ENCODE results near the gene NCOR1. TPM values are rescaled to one million over a fixed set of nuclear protein-coding genes. Genes with fewer than 3 reads are reported as not detected.

The NCOR1 gene
- total and polyA plus RNA-seq, 9 of the 15 experiments (the other 6 are each of a cell fraction or from before 2014, with no cell fraction given) = 20.2 to 66.5 (median 50.9) TPM

GRCh38 chr17:16243801-16244567, 28.6 kb upstream of the NCOR1 start (continued):
- TF ChIP-seq TCF3 (CRISPR knock-in tag; IDR thresholded peaks at IDR 0.05) (no peak), ZNF217 (CRISPR knock-in tag; IDR thresholded peaks at IDR 0.05) (no peak), NR2C1 (IDR thresholded peaks at IDR 0.05) (no peak), NR2C1 (tag; IDR thresholded peaks at IDR 0.05) (peak; percentile 77), KDM4B (IDR thresholded peaks at IDR 0.05; ENCODE audit: borderline replicate concordance in 2 of 2, low read depth in 1 of 2) (no peak), ARID2 (IDR thresholded peaks at IDR 0.05) (no peak), PYGO2 (tag; IDR thresholded peaks at IDR 0.05) (0 out of 2 replicates have a peak, but pooled peaks have one; percentile 55), CREB3 (tag; conservative IDR thresholded peaks at IDR 0.05; ENCODE audit: low read depth) (peak; percentile 89), GABPB1 (CRISPR knock-in tag; IDR thresholded peaks at IDR 0.05) (no peak), TCF7 (IDR thresholded peaks at IDR 0.05; ENCODE audit: borderline replicate concordance) (no peak), SRSF1 (IDR thresholded peaks at IDR 0.05; ENCODE audit: low read depth, low read length) (no peak), SMARCB1 (IDR thresholded peaks at IDR 0.05; ENCODE audit: insufficient read length, low read depth) (no peak), ZNF197 (CRISPR knock-in tag; IDR thresholded peaks at IDR 0.05; ENCODE audit: low read depth) (peak; percentile 51; the same call in 1 of the 2 replicates), SMARCA4 (IDR thresholded peaks at IDR 0.05) (0 out of 2 replicates have a peak, but pooled peaks have one; percentile 13), RBM25 (IDR thresholded peaks at IDR 0.05; ENCODE audit: low read depth, low read length, severe bottlenecking) (no peak), SMARCE1 (IDR thresholded peaks at IDR 0.05) (0 out of 2 replicates have a peak, but pooled peaks have one; percentile 15), ZBTB9 (CRISPR knock-in tag; IDR thresholded peaks at IDR 0.05) (no peak), NR4A1 (CRISPR knock-in tag; IDR thresholded peaks at IDR 0.05) (no peak), NR4A1 (tag; IDR thresholded peaks at IDR 0.05) (peak; percentile 87), ZNF175 (CRISPR knock-in tag; IDR thresholded peaks at IDR 0.05; ENCODE audit: low read depth) (peak; percentile 86), CCAR2 (IDR thresholded peaks at IDR 0.05; ENCODE audit: low read depth, low read length) (no peak)
- TF ChIP-seq, protein P1, sequence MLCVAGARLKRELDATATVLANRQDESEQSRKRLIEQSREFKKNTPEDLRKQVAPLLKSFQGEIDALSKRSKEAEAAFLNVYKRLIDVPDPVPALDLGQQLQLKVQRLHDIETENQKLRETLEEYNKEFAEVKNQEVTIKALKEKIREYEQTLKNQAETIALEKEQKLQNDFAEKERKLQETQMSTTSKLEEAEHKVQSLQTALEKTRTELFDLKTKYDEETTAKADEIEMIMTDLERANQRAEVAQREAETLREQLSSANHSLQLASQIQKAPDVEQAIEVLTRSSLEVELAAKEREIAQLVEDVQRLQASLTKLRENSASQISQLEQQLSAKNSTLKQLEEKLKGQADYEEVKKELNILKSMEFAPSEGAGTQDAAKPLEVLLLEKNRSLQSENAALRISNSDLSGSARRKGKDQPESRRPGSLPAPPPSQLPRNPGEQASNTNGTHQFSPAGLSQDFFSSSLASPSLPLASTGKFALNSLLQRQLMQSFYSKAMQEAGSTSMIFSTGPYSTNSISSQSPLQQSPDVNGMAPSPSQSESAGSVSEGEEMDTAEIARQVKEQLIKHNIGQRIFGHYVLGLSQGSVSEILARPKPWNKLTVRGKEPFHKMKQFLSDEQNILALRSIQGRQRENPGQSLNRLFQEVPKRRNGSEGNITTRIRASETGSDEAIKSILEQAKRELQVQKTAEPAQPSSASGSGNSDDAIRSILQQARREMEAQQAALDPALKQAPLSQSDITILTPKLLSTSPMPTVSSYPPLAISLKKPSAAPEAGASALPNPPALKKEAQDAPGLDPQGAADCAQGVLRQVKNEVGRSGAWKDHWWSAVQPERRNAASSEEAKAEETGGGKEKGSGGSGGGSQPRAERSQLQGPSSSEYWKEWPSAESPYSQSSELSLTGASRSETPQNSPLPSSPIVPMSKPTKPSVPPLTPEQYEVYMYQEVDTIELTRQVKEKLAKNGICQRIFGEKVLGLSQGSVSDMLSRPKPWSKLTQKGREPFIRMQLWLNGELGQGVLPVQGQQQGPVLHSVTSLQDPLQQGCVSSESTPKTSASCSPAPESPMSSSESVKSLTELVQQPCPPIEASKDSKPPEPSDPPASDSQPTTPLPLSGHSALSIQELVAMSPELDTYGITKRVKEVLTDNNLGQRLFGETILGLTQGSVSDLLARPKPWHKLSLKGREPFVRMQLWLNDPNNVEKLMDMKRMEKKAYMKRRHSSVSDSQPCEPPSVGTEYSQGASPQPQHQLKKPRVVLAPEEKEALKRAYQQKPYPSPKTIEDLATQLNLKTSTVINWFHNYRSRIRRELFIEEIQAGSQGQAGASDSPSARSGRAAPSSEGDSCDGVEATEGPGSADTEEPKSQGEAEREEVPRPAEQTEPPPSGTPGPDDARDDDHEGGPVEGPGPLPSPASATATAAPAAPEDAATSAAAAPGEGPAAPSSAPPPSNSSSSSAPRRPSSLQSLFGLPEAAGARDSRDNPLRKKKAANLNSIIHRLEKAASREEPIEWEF (CRISPR knock-in tag; IDR thresholded peaks at IDR 0.05) = 0 out of 2 replicates have a peak, but pooled peaks have one; percentile 31
